Measurements from ENCODE around the gene KCNB1.

DNA sequence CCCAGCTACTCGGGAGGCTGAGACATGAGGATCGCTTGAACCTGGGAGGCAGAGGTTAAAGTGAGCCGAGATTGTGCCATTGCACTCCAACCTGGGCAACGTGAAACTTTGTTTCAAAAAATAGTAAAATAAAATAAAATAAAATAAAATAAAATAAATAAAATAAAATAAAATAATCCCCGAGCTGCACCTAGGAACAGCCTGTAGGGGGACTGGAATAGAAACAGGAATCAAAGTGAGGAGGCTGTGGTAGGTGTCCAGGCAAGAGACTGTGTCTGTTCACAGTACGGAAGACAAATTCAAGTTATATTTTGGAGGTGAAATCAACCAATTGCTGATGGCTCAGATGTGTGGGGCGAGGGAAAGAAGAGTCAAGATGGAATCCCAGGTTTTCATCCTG, 86.2 kb downstream of the KCNB1 start:
- TF ChIP-seq EZH2 (IDR thresholded peaks at IDR 0.05; ENCODE audit: insufficient read depth, poor library complexity, severe bottlenecking) (no peak), EZH2phosphoT487 (IDR thresholded peaks at IDR 0.05; ENCODE audit: insufficient read depth, low read depth) (no peak)
